GM12801 (cell line): ENCODE measurements around the gene CACUL1.

Experiments
- CTCF ChIP-seq: IDR thresholded peaks from one replicate; pipeline ENCODE4 v1.5.1; 2011; ENCODE audit warnings: control low read depth; ENCODE audit not compliant: insufficient read length; ENCODE audit errors: extremely low read depth

CACUL1 gene

GRCh38 chr10:118670472-118671124 lies 84.2 kb downstream of the CACUL1 start:
- TF ChIP-seq CTCF, result no peak

GRCh38 chr10:118669835-118670234 lies 84.9 kb downstream of the CACUL1 start:
- no peak for TF ChIP-seq CTCF

GRCh38 chr10:118669020-118669791 lies 85.6 kb downstream of the CACUL1 start:
- no peak for TF ChIP-seq CTCF

- no peak for TF ChIP-seq CTCF
Observed at GRCh38 chr10:118668228-118668952, 86.4 kb downstream of the CACUL1 start.

GRCh38 chr10:118667732-118668131 lies 87.0 kb downstream of the CACUL1 start:
- no peak for TF ChIP-seq CTCF

GRCh38 chr10:118666350-118666749 lies 88.4 kb downstream of the CACUL1 start:
- no peak for TF ChIP-seq CTCF

- TF ChIP-seq CTCF, result no peak
Observed at GRCh38 chr10:118664321-118664720, 90.4 kb downstream of the CACUL1 start.
